Measurements from ENCODE around the gene PRR23A. TPM values are rescaled to one million over a fixed set of nuclear protein-coding genes. Genes with fewer than 3 reads are reported as not detected.

PRR23A gene
- total RNA-seq, 5 donors from 2014 or later (not counting 1 experiment from before 2014, with no cell fraction given), result not detected

DNA sequence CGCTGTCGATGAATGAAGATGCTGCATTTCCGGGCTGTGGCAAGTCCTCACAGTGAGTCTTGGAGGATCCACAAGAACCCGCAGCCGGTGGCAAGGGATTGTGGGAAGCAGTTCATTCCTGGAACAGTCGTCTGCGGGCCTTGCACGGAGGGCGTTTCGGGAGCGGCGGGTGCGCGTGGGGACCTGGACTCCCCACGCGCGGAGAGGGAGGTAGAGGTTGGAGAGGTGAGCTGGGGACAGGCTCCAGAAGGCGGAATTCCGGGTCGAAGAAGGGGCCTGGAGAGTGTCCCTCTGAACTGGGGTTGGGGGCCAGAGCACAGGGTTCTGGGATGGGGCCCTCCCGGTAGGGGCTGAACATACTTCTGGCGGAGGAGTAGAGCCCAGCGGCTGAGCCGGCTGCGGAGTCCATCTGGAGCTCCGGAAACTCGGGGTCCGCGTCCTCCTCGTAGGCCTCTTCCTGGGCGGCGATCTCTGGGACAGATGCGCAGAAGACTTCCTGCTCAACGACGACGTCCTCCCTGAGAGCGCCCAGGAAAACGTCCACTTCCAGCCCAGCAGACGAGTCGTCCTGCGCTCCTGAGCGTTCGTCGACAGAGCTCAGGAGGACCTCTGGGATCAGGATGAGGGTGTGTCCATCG lies 593 bp downstream of the PRR23A start:
- ChIA-PET POLR2A (no interaction called here), CTCF (no interaction called here)
- 84% methylated on average over 34 of the region's 45 CpGs for WGBS (ENCODE audit: insufficient coverage)
- H3K27me3 Mint-ChIP-seq, result peaks cover 4 to 9% of the 10 kb centered on the region in 2 donors
- Histone ChIP-seq H3K36me3 (ENCODE audit: control insufficient read depth in 2 of 2, extremely low read depth in 1 of 2, insufficient read depth in 1 of 2, low read length in 1 of 2) (no peaks in the 10 kb centered on the region), H3K9me3 (no peaks in the 10 kb centered on the region), H3K4me1 (ENCODE audit: control insufficient read depth in 1 of 2, extremely low read depth in 1 of 2, insufficient read depth in 2 of 2, low read length in 2 of 2) (no peaks in the 10 kb centered on the region), H3K27me3 (replicated peaks in 1 of 2; ENCODE audit: control insufficient read depth in 2 of 2, extremely low read depth in 1 of 2, insufficient read depth in 2 of 2, low read length in 1 of 2) (peaks cover 0 to 8% of the 10 kb centered on the region in 2 experiments), H3K27ac (ENCODE audit: low read length) (no peak overlapping the region), H3K4me3 (ENCODE audit: control insufficient read depth in 1 of 2, extremely low read depth in 1 of 2, low read length in 1 of 2) (no peak overlapping the region)
- H3K4me3 Mint-ChIP-seq, result no peak overlapping the region
- peaks cover 3% of the 10 kb centered on the region for H3K36me3 Mint-ChIP-seq
- H3K9me3 Mint-ChIP-seq, result peaks cover 14 to 34% (median 19%) of the 10 kb centered on the region in 3 donors
- no peak for ATAC-seq (replicated peaks in 1 of 4)
- DNase-seq, result no peak
- H3K27ac Mint-ChIP-seq, result no peak overlapping the region
- H3K4me1 Mint-ChIP-seq, result no peaks in the 10 kb centered on the region

DNA sequence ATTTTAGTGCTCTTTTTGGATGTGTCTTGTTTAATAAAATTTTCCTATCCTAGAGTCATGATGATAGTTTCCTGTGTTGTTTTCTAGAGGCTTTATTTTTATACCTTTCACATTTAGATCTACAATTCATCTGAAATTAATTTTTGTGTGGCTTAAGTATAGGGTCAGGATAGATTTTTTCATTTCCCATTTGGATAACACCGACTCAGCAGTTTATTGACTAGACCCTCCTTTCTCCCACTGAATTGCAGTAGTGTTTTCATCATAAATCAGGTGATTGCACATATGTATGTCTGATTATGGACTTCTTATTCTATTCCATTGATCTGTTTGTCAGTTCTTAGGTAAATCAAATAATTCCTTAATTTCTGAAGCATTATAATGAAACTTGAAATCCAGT lies 10.4 kb downstream of the PRR23A start:
- no peaks in the 10 kb centered on the region for H3K4me1 Mint-ChIP-seq
- CTCF ChIA-PET, result no interaction called here
- H3K27ac ChIP-seq (ENCODE audit: low read length), result no peak overlapping the region
- H3K4me3 ChIP-seq (ENCODE audit: control insufficient read depth in 1 of 2, extremely low read depth in 1 of 2, low read length in 1 of 2), result no peak overlapping the region
- H3K4me3 Mint-ChIP-seq, result no peak overlapping the region
- H3K4me1 ChIP-seq (ENCODE audit: control insufficient read depth in 1 of 2, extremely low read depth in 1 of 2, insufficient read depth in 2 of 2, low read length in 2 of 2), result no peaks in the 10 kb centered on the region
- no peak for DNase-seq
- peaks cover 0 to 4% of the 10 kb centered on the region in 2 experiments for H3K27me3 ChIP-seq (replicated peaks in 1 of 2; ENCODE audit: control insufficient read depth in 2 of 2, extremely low read depth in 1 of 2, insufficient read depth in 2 of 2, low read length in 1 of 2)
- H3K36me3 Mint-ChIP-seq, result no peaks in the 10 kb centered on the region
- no CpG with 5 or more reads among the region's 1 CpG for WGBS (ENCODE audit: insufficient coverage)
- POLR2A ChIA-PET, result no interaction called here
- H3K9me3 Mint-ChIP-seq, result peaks cover 0 to 8% (median 2%) of the 10 kb centered on the region in 3 donors
- H3K9me3 ChIP-seq, result no peaks in the 10 kb centered on the region
- H3K27ac Mint-ChIP-seq, result no peak overlapping the region
- peaks cover 12 to 35% of the 10 kb centered on the region in 2 donors for H3K27me3 Mint-ChIP-seq
- ATAC-seq (replicated peaks in 1 of 4), result no peak
- H3K36me3 ChIP-seq (ENCODE audit: control insufficient read depth in 2 of 2, extremely low read depth in 1 of 2, insufficient read depth in 1 of 2, low read length in 1 of 2), result no peaks in the 10 kb centered on the region

DNA sequence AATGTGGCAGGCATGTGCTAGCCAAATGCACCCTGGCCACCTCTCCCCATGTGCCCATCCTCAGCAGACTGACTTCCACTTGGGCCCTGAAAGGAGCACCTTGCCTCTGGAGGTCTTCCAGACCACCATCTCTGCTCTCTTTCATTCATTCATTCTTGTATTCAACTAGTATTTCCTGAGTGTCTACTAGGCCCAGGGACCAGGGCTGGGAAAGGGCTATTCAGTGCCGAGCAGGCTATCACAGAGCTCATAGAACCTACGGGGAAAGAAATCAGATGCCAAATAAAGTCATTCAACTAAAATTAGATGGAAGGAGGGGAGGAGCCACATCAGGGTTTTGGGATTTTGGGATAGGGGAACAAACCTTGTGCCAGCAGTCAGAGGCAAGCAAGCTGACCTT lies 18.9 kb downstream of the PRR23A start:
- ChIA-PET CTCF (no interaction called here), POLR2A (no interaction called here)
- WGBS (ENCODE audit: insufficient coverage), result no CpG with 5 or more reads among the region's 2 CpGs

DNA sequence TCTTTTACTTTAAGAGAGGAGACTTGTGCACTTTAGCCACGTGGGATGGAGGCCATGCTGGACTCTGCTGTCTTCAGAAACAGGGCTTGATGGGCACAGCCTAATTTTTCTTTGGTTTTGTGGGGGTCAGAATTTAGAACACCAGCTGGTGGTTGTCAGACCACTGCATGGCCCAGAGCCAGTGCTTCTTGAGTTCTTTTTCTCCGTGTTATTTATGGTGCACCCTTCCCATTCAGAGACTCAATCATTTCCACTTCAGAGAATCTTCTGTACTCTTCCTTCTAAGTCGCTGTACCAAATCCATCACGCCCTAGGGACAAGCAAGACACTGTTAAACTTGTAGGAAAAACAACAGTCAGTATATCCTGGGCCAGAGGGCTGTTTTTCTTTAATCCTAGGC lies 20.1 kb downstream of the PRR23A start:
- ATAC-seq (replicated peaks in 1 of 4), result no peak

More for the DNA sequence above, 18.9 kb downstream of the PRR23A start:
- Histone ChIP-seq H3K27me3 (replicated peaks in 1 of 2; ENCODE audit: control insufficient read depth in 2 of 2, extremely low read depth in 1 of 2, insufficient read depth in 2 of 2, low read length in 1 of 2) (peaks cover 0 to 9% of the 10 kb centered on the region in 2 experiments), H3K36me3 (ENCODE audit: control insufficient read depth in 2 of 2, extremely low read depth in 1 of 2, insufficient read depth in 1 of 2, low read length in 1 of 2) (no peaks in the 10 kb centered on the region), H3K9me3 (no peaks in the 10 kb centered on the region), H3K4me1 (ENCODE audit: control insufficient read depth in 1 of 2, extremely low read depth in 1 of 2, insufficient read depth in 2 of 2, low read length in 2 of 2) (no peaks in the 10 kb centered on the region), H3K4me3 (ENCODE audit: control insufficient read depth in 1 of 2, extremely low read depth in 1 of 2, low read length in 1 of 2) (no peak overlapping the region), H3K27ac (ENCODE audit: low read length) (no peak overlapping the region)
- Mint-ChIP-seq H3K4me1 (no peaks in the 10 kb centered on the region), H3K27me3 (peaks cover 3 to 24% of the 10 kb centered on the region in 2 donors), H3K9me3 (no peaks in the 10 kb centered on the region), H3K36me3 (no peaks in the 10 kb centered on the region), H3K4me3 (no peak overlapping the region), H3K27ac (no peak overlapping the region)
- DNase-seq (no peak), ATAC-seq (replicated peaks in 1 of 4) (no peak)

DNA sequence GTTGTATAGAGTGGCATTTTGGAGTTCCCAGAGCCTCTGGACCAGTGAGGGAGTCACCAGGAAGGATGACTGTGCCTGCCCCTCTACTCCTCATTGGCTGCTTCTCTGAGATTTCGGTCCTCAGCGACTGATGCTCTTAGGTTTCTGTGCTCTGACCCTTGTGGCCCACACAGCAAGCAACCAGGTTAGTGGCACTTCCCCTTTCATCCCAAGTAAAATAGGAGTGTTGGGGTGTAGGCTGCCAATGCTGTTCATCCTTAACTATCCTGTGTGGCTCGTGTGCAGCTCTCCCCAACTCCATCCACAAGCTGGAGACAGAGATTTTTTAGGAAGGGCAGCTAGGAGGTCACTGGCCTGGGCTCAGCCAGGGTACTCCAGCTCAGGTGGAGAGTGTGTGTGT lies 21.3 kb downstream of the PRR23A start:
- Mint-ChIP-seq H3K27me3 (peaks cover 9 to 30% of the 10 kb centered on the region in 2 donors), H3K4me1 (no peaks in the 10 kb centered on the region), H3K27ac (no peak overlapping the region), H3K4me3 (no peak overlapping the region), H3K9me3 (no peaks in the 10 kb centered on the region), H3K36me3 (no peaks in the 10 kb centered on the region)
- Histone ChIP-seq H3K27ac (ENCODE audit: low read length) (no peak overlapping the region), H3K27me3 (replicated peaks in 1 of 2; ENCODE audit: control insufficient read depth in 2 of 2, extremely low read depth in 1 of 2, insufficient read depth in 2 of 2, low read length in 1 of 2) (peaks cover 0 to 15% of the 10 kb centered on the region in 2 experiments), H3K36me3 (ENCODE audit: control insufficient read depth in 2 of 2, extremely low read depth in 1 of 2, insufficient read depth in 1 of 2, low read length in 1 of 2) (no peaks in the 10 kb centered on the region), H3K4me1 (ENCODE audit: control insufficient read depth in 1 of 2, extremely low read depth in 1 of 2, insufficient read depth in 2 of 2, low read length in 2 of 2) (no peaks in the 10 kb centered on the region), H3K4me3 (ENCODE audit: control insufficient read depth in 1 of 2, extremely low read depth in 1 of 2, low read length in 1 of 2) (no peak overlapping the region), H3K9me3 (no peaks in the 10 kb centered on the region)
- WGBS (ENCODE audit: insufficient coverage), result 0% methylated on average over 1 of the region's 3 CpGs
- CTCF ChIA-PET, result no interaction called here
- POLR2A ChIA-PET, result no interaction called here
- no peak for DNase-seq
- ATAC-seq (replicated peaks in 1 of 4), result no peak

More for the DNA sequence above, 20.1 kb downstream of the PRR23A start:
- CTCF ChIA-PET, result no interaction called here
- H3K4me1 ChIP-seq (ENCODE audit: control insufficient read depth in 1 of 2, extremely low read depth in 1 of 2, insufficient read depth in 2 of 2, low read length in 2 of 2), result no peaks in the 10 kb centered on the region
- 80% methylated on average over 1 of the region's 4 CpGs for WGBS (ENCODE audit: insufficient coverage)
- H3K27me3 ChIP-seq (replicated peaks in 1 of 2; ENCODE audit: control insufficient read depth in 2 of 2, extremely low read depth in 1 of 2, insufficient read depth in 2 of 2, low read length in 1 of 2), result peaks cover 0 to 11% of the 10 kb centered on the region in 2 experiments
- no peak for DNase-seq
- H3K27ac Mint-ChIP-seq, result no peak overlapping the region
- peaks cover 7 to 24% of the 10 kb centered on the region in 2 donors for H3K27me3 Mint-ChIP-seq
- no peaks in the 10 kb centered on the region for H3K9me3 Mint-ChIP-seq
- no peak overlapping the region for H3K4me3 ChIP-seq (ENCODE audit: control insufficient read depth in 1 of 2, extremely low read depth in 1 of 2, low read length in 1 of 2)
- H3K36me3 Mint-ChIP-seq, result no peaks in the 10 kb centered on the region
- no peak overlapping the region for H3K4me3 Mint-ChIP-seq
- POLR2A ChIA-PET, result no interaction called here
- no peaks in the 10 kb centered on the region for H3K9me3 ChIP-seq
- H3K36me3 ChIP-seq (ENCODE audit: control insufficient read depth in 2 of 2, extremely low read depth in 1 of 2, insufficient read depth in 1 of 2, low read length in 1 of 2), result no peaks in the 10 kb centered on the region
- no peaks in the 10 kb centered on the region for H3K4me1 Mint-ChIP-seq
- no peak overlapping the region for H3K27ac ChIP-seq (ENCODE audit: low read length)

DNA sequence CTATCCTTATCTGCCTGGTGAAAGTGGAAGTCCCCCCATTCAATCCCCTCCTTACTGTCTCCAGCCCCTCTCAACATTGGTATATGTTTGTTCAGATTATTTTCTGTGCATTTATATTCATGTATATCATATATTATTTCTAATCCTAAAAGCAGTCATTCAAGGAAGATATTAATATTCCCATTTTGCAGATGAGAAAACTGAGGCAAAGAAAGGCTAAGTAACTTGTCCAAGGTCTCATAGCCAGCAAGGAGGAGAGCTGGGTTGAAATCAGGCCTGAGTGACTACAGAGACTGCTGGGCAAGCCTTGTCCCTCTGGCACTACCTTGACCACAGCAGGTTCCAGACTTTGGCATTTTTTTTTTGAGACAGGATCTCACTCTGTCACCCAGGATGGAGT lies 30.0 kb downstream of the PRR23A start:
- no peak overlapping the region for H3K27ac Mint-ChIP-seq
- CTCF ChIA-PET, result no interaction called here
- no peaks in the 10 kb centered on the region for H3K4me1 ChIP-seq (ENCODE audit: control insufficient read depth in 1 of 2, extremely low read depth in 1 of 2, insufficient read depth in 2 of 2, low read length in 2 of 2)
- H3K4me1 Mint-ChIP-seq, result no peaks in the 10 kb centered on the region
- no peaks in the 10 kb centered on the region for H3K36me3 ChIP-seq (ENCODE audit: control insufficient read depth in 2 of 2, extremely low read depth in 1 of 2, insufficient read depth in 1 of 2, low read length in 1 of 2)
- no peak overlapping the region for H3K4me3 ChIP-seq (ENCODE audit: control insufficient read depth in 1 of 2, extremely low read depth in 1 of 2, low read length in 1 of 2)
- H3K27me3 ChIP-seq (replicated peaks in 1 of 2; ENCODE audit: control insufficient read depth in 2 of 2, extremely low read depth in 1 of 2, insufficient read depth in 2 of 2, low read length in 1 of 2), result peaks cover 0 to 30% of the 10 kb centered on the region in 2 experiments
- POLR2A ChIA-PET, result no interaction called here
- H3K36me3 Mint-ChIP-seq, result no peaks in the 10 kb centered on the region
- no peak overlapping the region for H3K27ac ChIP-seq (ENCODE audit: low read length)
- no peak for DNase-seq
- H3K4me3 Mint-ChIP-seq, result no peak overlapping the region
- ATAC-seq (replicated peaks in 1 of 4), result no peak
- H3K27me3 Mint-ChIP-seq, result peaks cover 30 to 32% of the 10 kb centered on the region in 2 donors
- no peaks in the 10 kb centered on the region for H3K9me3 ChIP-seq
- H3K9me3 Mint-ChIP-seq, result no peaks in the 10 kb centered on the region

DNA sequence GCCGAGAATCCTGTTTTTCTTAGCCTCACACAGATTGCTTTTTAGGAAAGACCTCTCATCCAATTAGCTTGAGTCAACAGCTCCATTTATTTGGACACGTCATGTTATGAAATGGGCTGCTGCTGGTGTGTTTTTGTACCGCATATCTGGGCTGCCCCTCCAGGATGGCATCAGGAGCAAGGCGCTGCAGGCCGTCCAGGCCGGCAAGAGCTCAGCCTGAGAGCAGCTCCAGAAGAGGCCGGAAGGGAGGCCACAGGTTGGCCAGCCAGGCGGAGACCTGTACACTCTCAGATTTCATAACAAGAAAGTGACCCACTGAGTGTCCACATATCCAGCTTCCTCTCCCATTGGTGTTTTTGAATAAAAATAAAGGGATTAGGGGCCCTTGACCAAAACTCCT lies 30.7 kb downstream of the PRR23A start:
- Histone ChIP-seq H3K9me3 (no peaks in the 10 kb centered on the region), H3K27ac (ENCODE audit: low read length) (no peak overlapping the region), H3K4me1 (ENCODE audit: control insufficient read depth in 1 of 2, extremely low read depth in 1 of 2, insufficient read depth in 2 of 2, low read length in 2 of 2) (no peaks in the 10 kb centered on the region), H3K4me3 (ENCODE audit: control insufficient read depth in 1 of 2, extremely low read depth in 1 of 2, low read length in 1 of 2) (no peak overlapping the region), H3K27me3 (replicated peaks in 1 of 2; ENCODE audit: control insufficient read depth in 2 of 2, extremely low read depth in 1 of 2, insufficient read depth in 2 of 2, low read length in 1 of 2) (peaks cover 0 to 31% of the 10 kb centered on the region in 2 experiments), H3K36me3 (ENCODE audit: control insufficient read depth in 2 of 2, extremely low read depth in 1 of 2, insufficient read depth in 1 of 2, low read length in 1 of 2) (no peaks in the 10 kb centered on the region)
- no peak overlapping the region for H3K4me3 Mint-ChIP-seq
- WGBS (ENCODE audit: insufficient coverage), result 90% methylated on average over 2 of the region's 8 CpGs
- H3K36me3 Mint-ChIP-seq, result no peaks in the 10 kb centered on the region
- DNase-seq (no peak), ATAC-seq (replicated peaks in 1 of 4) (no peak)
- H3K9me3 Mint-ChIP-seq, result no peaks in the 10 kb centered on the region
- CTCF ChIA-PET, result no interaction called here
- H3K27ac Mint-ChIP-seq, result no peak overlapping the region
- peaks cover 31 to 34% of the 10 kb centered on the region in 2 donors for H3K27me3 Mint-ChIP-seq
- H3K4me1 Mint-ChIP-seq, result no peaks in the 10 kb centered on the region
- POLR2A ChIA-PET, result no interaction called here
